Tibial nerve (tissue), 4 donors: ENCODE measurements around the gene IL6ST. TPM values are rescaled to one million over a fixed set of nuclear protein-coding genes. Genes with fewer than 3 reads are reported as not detected.

Source experiments
- DNase-seq, 2 donors: peaks; one replicate each; pipeline ENCODE4 v3.0.0-alpha.2; 2019; ENCODE audit warnings: low spot score in 2 of 2
- H3K27ac ChIP-seq, 4 donors: fragments of 200-600 bp; sonication (generic) in 3 of 4; one replicate each; pipeline ENCODE4 v1.5.1; 2017 to 2019; ENCODE audit warnings: mild to moderate bottlenecking in 1 of 4
- H3K27me3 ChIP-seq, 2 donors: fragments of 200-600 bp; sonication (generic) in 1 of 2; one replicate each; pipeline versions ENCODE4 v1.5.1 to v1.6.0; 2017 to 2019
- H3K36me3 ChIP-seq, 3 donors: fragments of 200-600 bp; sonication (generic); one replicate each; pipeline ENCODE4 v1.5.1; 2018 to 2019
- H3K4me1 ChIP-seq, 4 donors: fragments of 200-600 bp; sonication (generic) in 3 of 4; one replicate each; pipeline ENCODE4 v1.5.1; 2017 to 2019
- H3K4me3 ChIP-seq, 4 donors: fragments of 200-600 bp; sonication (generic) in 3 of 4; one replicate each; pipeline ENCODE4 v1.5.1; 2017 to 2019; ENCODE audit warnings: mild to moderate bottlenecking in 1 of 4, moderate library complexity in 1 of 4
- H3K9me3 ChIP-seq, 4 donors: fragments of 200-600 bp; sonication (generic) in 3 of 4; one replicate each; pipeline ENCODE4 v1.5.1; 2017 to 2019
- CTCF ChIP-seq, 5 experiments: fragments of 200-600 bp in 3 of 5; fragments of 450-650 bp in 2 of 5; sonication (generic) in 3 of 5; IDR thresholded peaks; one replicate each; pipeline ENCODE4 v1.5.1; 2016 to 2019; ENCODE audit warnings: antibody characterized with exemption in 5 of 5, mild to moderate bottlenecking in 3 of 5, moderate library complexity in 2 of 5
- EP300 ChIP-seq, 2 donors: sonication (generic); formaldehyde crosslinking; IDR thresholded peaks; one replicate each; pipeline ENCODE4 v1.6.1; 2017; ENCODE audit warnings: antibody characterized with exemption in 2 of 2, mild to moderate bottlenecking in 1 of 2
- POLR2A ChIP-seq, 2 donors: fragments of 450-650 bp; IDR thresholded peaks; one replicate each; pipeline ENCODE4 v1.6.1; 2017; ENCODE audit warnings: antibody characterized with exemption in 2 of 2, mild to moderate bottlenecking in 2 of 2, moderate library complexity in 2 of 2
- WGBS, 2 donors: methylation state at CpG; one replicate each; pipeline ENCODE4 v1.1.5; 2018; 5-methylcytosine and 5-hydroxymethylcytosine counted together
- total RNA-seq, 4 donors: library from RNA; depleted of rRNA; stranded (reverse); fragments of >200 nt; gene quantifications; one replicate each; pipeline ENCODE4 v1.1.0, GENCODE V29; 2016

Gene IL6ST
- total RNA-seq, 4 donors from 2014 or later, result 368 to 466 (median 413) TPM

DNA sequence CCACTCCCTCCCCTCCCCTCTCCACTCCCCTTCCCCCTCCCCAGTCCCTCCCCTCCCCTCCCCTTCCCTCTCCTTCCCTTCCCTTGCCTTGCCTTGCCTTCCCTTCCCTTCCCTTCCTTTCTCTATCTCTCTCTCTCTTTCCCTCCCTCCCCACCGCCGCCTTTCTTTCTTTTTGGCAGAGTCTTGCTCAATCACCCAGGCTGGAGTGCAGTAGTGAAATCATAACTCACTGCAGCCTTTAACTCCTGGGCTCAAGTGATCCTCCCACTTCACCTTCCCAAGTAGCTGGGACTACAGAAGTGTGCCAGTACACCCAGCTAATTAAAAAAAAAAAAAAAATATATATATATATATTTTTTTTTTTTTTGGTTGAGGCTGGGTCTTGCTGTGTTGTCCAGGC lies 98.1 kb downstream of the IL6ST start:
- no peak for DNase-seq
- TF ChIP-seq CTCF (IDR thresholded peaks at IDR 0.05), result no peak
- no peak for TF ChIP-seq POLR2A (IDR thresholded peaks at IDR 0.05)
- TF ChIP-seq EP300 (IDR thresholded peaks at IDR 0.05), result no peak
- Histone ChIP-seq H3K4me1 (peaks cover 0 to 21% (median 2%) of the 10 kb centered on the region in 4 donors), H3K4me3 (no peak overlapping the region), H3K27me3 (no peaks in the 10 kb centered on the region), H3K9me3 (no peaks in the 10 kb centered on the region), H3K36me3 (no peaks in the 10 kb centered on the region), H3K27ac (no peak overlapping the region)
- WGBS, 2 donors, result 78 to 100% methylated on average over 2 of the region's 2 CpGs

- no peak for TF ChIP-seq EP300 (IDR thresholded peaks at IDR 0.05)
- TF ChIP-seq CTCF (IDR thresholded peaks at IDR 0.05), result no peak
- no peak for TF ChIP-seq POLR2A (IDR thresholded peaks at IDR 0.05)
- H3K9me3 ChIP-seq, result peaks cover 0 to 3% (median 0%) of the 10 kb centered on the region in 4 donors
- H3K4me3 ChIP-seq, result no peak overlapping the region
- H3K27me3 ChIP-seq, result no peaks in the 10 kb centered on the region
- no peak for DNase-seq
- WGBS, 2 donors, result 98 to 100% methylated on average over 2 of the region's 2 CpGs
- no peak overlapping the region for H3K27ac ChIP-seq
- H3K36me3 ChIP-seq, result no peaks in the 10 kb centered on the region
- H3K4me1 ChIP-seq, result peaks cover 0 to 21% (median 2%) of the 10 kb centered on the region in 4 donors
Measured at GRCh38 chr5:55896238-55896637, 98.5 kb downstream of the IL6ST start.

DNA sequence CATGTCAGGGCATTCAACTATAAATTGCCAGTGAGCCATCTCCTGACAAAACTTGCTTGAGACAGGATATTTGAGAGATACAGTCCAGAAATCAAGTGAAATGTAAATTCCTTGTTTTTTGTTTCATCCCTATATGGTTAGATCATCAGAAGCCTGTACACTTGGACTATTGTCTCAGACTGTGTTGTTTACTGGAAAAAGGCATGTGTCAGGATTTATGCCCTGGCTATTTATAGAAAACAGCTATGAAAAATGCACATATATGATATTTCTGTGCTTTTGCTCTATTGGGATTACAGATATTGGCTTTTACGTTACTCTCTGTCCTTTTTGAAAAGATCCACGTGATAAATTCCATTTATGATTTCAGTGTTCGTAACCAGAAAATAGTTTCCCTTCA lies 99.4 kb downstream of the IL6ST start:
- WGBS, 2 donors, result 47 to 48% methylated on average over 3 of the region's 3 CpGs
- no peak for DNase-seq
- H3K27ac ChIP-seq, result peak overlapping the region in 1 of 4 donors; percentile 37
- no peaks in the 10 kb centered on the region for H3K36me3 ChIP-seq
- no peak for TF ChIP-seq POLR2A (IDR thresholded peaks at IDR 0.05)
- no peak for TF ChIP-seq CTCF (IDR thresholded peaks at IDR 0.05)
- no peak for TF ChIP-seq EP300 (IDR thresholded peaks at IDR 0.05)
- H3K4me1 ChIP-seq, result peaks cover 0 to 21% (median 2%) of the 10 kb centered on the region in 4 donors
- no peaks in the 10 kb centered on the region for H3K27me3 ChIP-seq
- peaks cover 0 to 6% (median 0%) of the 10 kb centered on the region in 4 donors for H3K9me3 ChIP-seq
- H3K4me3 ChIP-seq, result no peak overlapping the region

DNA sequence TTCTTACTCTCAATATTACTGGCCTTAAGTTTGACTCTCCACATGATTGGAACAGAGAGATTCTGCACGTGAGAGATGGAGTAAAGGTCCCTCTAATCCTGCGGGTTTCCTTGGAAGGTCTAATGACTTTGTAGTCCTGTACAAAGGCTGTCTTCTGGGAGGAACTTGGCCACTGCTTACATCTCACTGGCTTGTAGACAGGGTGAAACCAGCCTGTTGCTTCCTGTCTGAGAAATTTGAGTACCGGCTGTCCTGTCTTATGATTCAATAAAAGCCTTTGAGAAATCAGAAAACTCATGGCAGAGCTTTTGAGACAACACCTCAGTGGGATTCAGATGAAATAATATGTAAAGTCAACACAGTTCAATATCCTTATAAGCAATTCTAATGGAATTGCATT lies 100.6 kb downstream of the IL6ST start:
- DNase-seq, result no peak
- H3K9me3 ChIP-seq, result peaks cover 0 to 6% (median 0%) of the 10 kb centered on the region in 4 donors
- no peak overlapping the region for H3K4me3 ChIP-seq
- TF ChIP-seq EP300 (IDR thresholded peaks at IDR 0.05) (no peak), CTCF (IDR thresholded peaks at IDR 0.05) (no peak), POLR2A (IDR thresholded peaks at IDR 0.05) (no peak)
- no peak overlapping the region for H3K27ac ChIP-seq
- peaks cover 0 to 12% (median 2%) of the 10 kb centered on the region in 4 donors for H3K4me1 ChIP-seq
- no peaks in the 10 kb centered on the region for H3K27me3 ChIP-seq
- H3K36me3 ChIP-seq, result no peaks in the 10 kb centered on the region
- 57 to 90% methylated on average over 3 of the region's 3 CpGs for WGBS, 2 donors

GRCh38 chr5:55892479-55892878 lies 102.3 kb downstream of the IL6ST start:
- TF ChIP-seq CTCF (IDR thresholded peaks at IDR 0.05), result no peak
- TF ChIP-seq EP300 (IDR thresholded peaks at IDR 0.05), result no peak
- TF ChIP-seq POLR2A (IDR thresholded peaks at IDR 0.05), result no peak
- WGBS, 2 donors, result 65 to 74% methylated on average over 2 of the region's 2 CpGs

More at GRCh38 chr5:55892479-55892878, 102.3 kb downstream of the IL6ST start:
- H3K9me3 ChIP-seq, result peaks cover 0 to 6% (median 0%) of the 10 kb centered on the region in 4 donors
- H3K27ac ChIP-seq, result no peak overlapping the region
- H3K27me3 ChIP-seq, result no peaks in the 10 kb centered on the region
- peaks cover 0 to 5% (median 2%) of the 10 kb centered on the region in 4 donors for H3K4me1 ChIP-seq
- H3K4me3 ChIP-seq, result no peak overlapping the region
- no peak for DNase-seq
- H3K36me3 ChIP-seq, result no peaks in the 10 kb centered on the region
